Sigmoid colon (tissue), 4 donors: ENCODE results near the gene TARDBP.

Experiments used
- EP300 ChIP-seq, 4 donors: sonication (generic); formaldehyde crosslinking; IDR thresholded peaks; one replicate each; pipeline ENCODE4 v1.6.1; 2017; ENCODE audit warnings: antibody characterized with exemption in 4 of 4
- POLR2A ChIP-seq, 2 donors: fragments of 450-650 bp; IDR thresholded peaks; one replicate each; pipeline ENCODE4 v1.6.1; 2016; ENCODE audit warnings: antibody characterized with exemption in 2 of 2, mild to moderate bottlenecking in 2 of 2, moderate library complexity in 2 of 2
- TF ChIP-seq, protein P1 (sequence below), 4 experiments: fragments of 450-650 bp in 3 of 4; fragments of 200-600 bp in 1 of 4; IDR thresholded peaks; one replicate each; pipeline ENCODE4 v1.5.1; 2016 to 2019; ENCODE audit warnings: antibody characterized with exemption in 4 of 4, mild to moderate bottlenecking in 3 of 4, moderate library complexity in 2 of 4

DNA sequence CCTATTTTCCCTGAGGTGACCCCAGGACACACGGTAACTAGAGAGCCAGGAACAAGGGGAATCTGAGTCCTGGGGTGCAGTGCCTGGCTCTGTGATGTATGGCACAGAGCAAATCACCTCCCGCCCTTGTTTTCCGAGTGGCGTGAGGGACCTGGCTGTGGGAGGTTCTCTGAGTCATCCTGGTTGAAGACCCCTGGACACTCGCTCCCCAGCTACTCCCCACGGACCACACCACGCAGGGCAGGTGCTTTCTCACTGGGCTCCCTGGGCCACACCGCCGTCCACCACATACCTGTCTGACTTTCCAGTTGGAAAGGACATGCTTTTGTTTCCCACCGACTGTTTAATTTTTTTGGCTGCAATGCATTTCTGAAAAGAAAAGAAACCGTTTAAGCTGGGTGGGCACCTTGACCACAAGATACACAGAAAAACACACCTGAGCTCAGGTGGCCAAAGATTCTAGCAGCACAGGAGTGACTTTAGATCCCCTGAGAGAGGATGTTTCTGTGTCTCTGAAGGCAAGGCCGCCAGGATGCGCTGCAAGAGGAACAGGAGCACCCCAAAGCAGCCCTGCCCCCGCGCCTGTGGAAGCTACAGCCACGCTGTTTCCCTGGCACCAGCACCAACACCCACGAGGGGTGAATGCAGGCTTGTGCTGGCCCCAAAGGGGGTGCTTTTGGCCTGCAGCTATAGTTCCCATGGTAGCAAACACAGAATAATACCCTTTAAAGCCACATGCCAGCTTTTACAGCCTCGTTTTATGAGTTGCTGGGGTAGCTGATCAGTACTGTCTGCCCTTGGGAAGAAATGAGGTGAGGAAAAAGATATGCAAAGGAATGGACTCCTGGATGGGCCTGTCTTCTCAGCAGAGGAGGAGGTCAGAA is 55.5 kb downstream of the TARDBP start:
- no peak for TF ChIP-seq POLR2A (IDR thresholded peaks at IDR 0.05)
- TF ChIP-seq, protein P1, sequence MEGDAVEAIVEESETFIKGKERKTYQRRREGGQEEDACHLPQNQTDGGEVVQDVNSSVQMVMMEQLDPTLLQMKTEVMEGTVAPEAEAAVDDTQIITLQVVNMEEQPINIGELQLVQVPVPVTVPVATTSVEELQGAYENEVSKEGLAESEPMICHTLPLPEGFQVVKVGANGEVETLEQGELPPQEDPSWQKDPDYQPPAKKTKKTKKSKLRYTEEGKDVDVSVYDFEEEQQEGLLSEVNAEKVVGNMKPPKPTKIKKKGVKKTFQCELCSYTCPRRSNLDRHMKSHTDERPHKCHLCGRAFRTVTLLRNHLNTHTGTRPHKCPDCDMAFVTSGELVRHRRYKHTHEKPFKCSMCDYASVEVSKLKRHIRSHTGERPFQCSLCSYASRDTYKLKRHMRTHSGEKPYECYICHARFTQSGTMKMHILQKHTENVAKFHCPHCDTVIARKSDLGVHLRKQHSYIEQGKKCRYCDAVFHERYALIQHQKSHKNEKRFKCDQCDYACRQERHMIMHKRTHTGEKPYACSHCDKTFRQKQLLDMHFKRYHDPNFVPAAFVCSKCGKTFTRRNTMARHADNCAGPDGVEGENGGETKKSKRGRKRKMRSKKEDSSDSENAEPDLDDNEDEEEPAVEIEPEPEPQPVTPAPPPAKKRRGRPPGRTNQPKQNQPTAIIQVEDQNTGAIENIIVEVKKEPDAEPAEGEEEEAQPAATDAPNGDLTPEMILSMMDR (IDR thresholded peaks at IDR 0.05), result no peak
- no peak for TF ChIP-seq EP300 (IDR thresholded peaks at IDR 0.05)
